Keratinocyte (primary cell): Measurements from ENCODE around the gene ECSCR. TPM values are rescaled to one million over a fixed set of nuclear protein-coding genes. Genes with fewer than 3 reads are reported as not detected.

ENCODE experiments used
- DNase-seq: peaks from one replicate; pipeline ENCODE4 v3.0.0-alpha.2; 2011; ENCODE audit warnings: low read depth, missing footprints, low spot score
- FAIRE-seq: peaks from 2 replicates; lab custom pipeline; 2011; peaks lifted over from hg19 to GRCh38; lab: Jason Lieb, UNC
- H2AFZ ChIP-seq: 2 replicates; pipeline ENCODE4 v1.6.0; 2012; ENCODE audit warnings: low read length, control low read depth, inconsistent platforms; ENCODE audit not compliant: control insufficient read depth
- H3K27ac ChIP-seq: 2 replicates; pipeline ENCODE4 v1.5.1; 2011; ENCODE audit warnings: low read length; ENCODE audit not compliant: control insufficient read depth, insufficient read depth
- H3K27me3 ChIP-seq: 3 replicates; pipeline ENCODE4 v1.6.0; 2011; ENCODE audit warnings: low read length; ENCODE audit not compliant: control insufficient read depth, insufficient read depth; ENCODE audit errors: extremely low read depth
- H3K36me3 ChIP-seq, 2 experiments: 2 replicates in 1 of 2; 3 replicates in 1 of 2; pipeline ENCODE4 v1.5.1; 2011; ENCODE audit warnings: low read length in 2 of 2, mild to moderate bottlenecking in 1 of 2; ENCODE audit not compliant: control insufficient read depth in 2 of 2, insufficient read depth in 2 of 2; ENCODE audit errors: extremely low read depth in 1 of 2
- H3K4me1 ChIP-seq: 3 replicates; pipeline ENCODE4 v1.5.1; 2011; ENCODE audit warnings: low read length; ENCODE audit not compliant: control insufficient read depth, insufficient read depth; ENCODE audit errors: extremely low read depth
- H3K4me2 ChIP-seq: 3 replicates; pipeline ENCODE4 v1.6.0; 2011; ENCODE audit warnings: low read depth, low read length; ENCODE audit not compliant: control insufficient read depth, insufficient read depth; ENCODE audit errors: extremely low read depth
- H3K4me3 ChIP-seq, 3 experiments: fragments of 200-600 bp in 1 of 3; sonication (generic) in 1 of 3; 2 replicates in 2 of 3; 3 replicates in 1 of 3; pipeline ENCODE4 v1.5.1; 2011 to 2016; ENCODE audit warnings: low read length in 3 of 3, mild to moderate bottlenecking in 3 of 3, control low read depth in 2 of 3, inconsistent platforms in 1 of 3, low read depth in 1 of 3, mixed read lengths in 1 of 3, mixed run types in 1 of 3, moderate library complexity in 1 of 3; ENCODE audit not compliant: control insufficient read depth in 2 of 3, insufficient read depth in 2 of 3; ENCODE audit errors: extremely low read depth in 1 of 3
- H3K79me2 ChIP-seq: 2 replicates; pipeline ENCODE4 v1.6.0; 2012; ENCODE audit warnings: low read length; ENCODE audit not compliant: control insufficient read depth, insufficient read depth
- H3K9ac ChIP-seq: 3 replicates; pipeline ENCODE4 v1.6.0; 2011; ENCODE audit warnings: low read length; ENCODE audit not compliant: control insufficient read depth, insufficient read depth; ENCODE audit errors: extremely low read depth
- H3K9me1 ChIP-seq: 3 replicates; pipeline ENCODE4 v1.6.0; 2011; ENCODE audit warnings: low read length; ENCODE audit not compliant: control insufficient read depth, insufficient read depth; ENCODE audit errors: extremely low read depth
- H3K9me3 ChIP-seq: 2 replicates; pipeline ENCODE4 v1.5.1; 2012; ENCODE audit warnings: low read depth, low read length; ENCODE audit not compliant: control insufficient read depth
- H4K20me1 ChIP-seq: 3 replicates; pipeline ENCODE4 v1.6.0; 2011; ENCODE audit warnings: low read length; ENCODE audit not compliant: control insufficient read depth, insufficient read depth; ENCODE audit errors: extremely low read depth
- CTCF ChIP-seq, 3 experiments: IDR thresholded peaks in 1 of 3; conservative IDR thresholded peaks in 1 of 3; optimal IDR thresholded peaks in 1 of 3; 2 replicates in 2 of 3; 3 replicates in 1 of 3; pipeline versions ENCODE3 to v1.5.1; 2011; ENCODE audit warnings: low read length in 3 of 3, mild to moderate bottlenecking in 3 of 3, moderate library complexity in 2 of 3, control low read depth in 1 of 3, inconsistent platforms in 1 of 3; ENCODE audit not compliant: insufficient read depth in 2 of 3; ENCODE audit errors: extremely low read depth in 1 of 3
- EZH2 ChIP-seq: IDR thresholded peaks from one replicate; pipeline ENCODE4 v1.6.1; 2012; ENCODE audit warnings: inconsistent platforms, mild to moderate bottlenecking, low read length, moderate library complexity
- dilution Hi-C: fragments of 300-500 bp; cut with MboI; formaldehyde crosslinking; loops from one replicate; pipeline ENCODE4 v1.7.0; 2020; ENCODE audit warnings: low sequenced_read_pairs; ENCODE audit not compliant: extremely low pct_ligation_motif_present
- polyA plus RNA-seq, 5 experiments: library from polyadenylated mRNA; depleted of rRNA in 3 of 5; stranded (reverse) in 3 of 5; stranded (forward) in 1 of 5; unstranded in 1 of 5; fragments of >200 nt; gene quantifications; 1 replicate in 1 of 5; 2 replicates in 3 of 5; 3 replicates in 1 of 5; pipeline versions ENCODE4 v1.2.1 to v1.2.3, GENCODE V29; 2011 to 2012; ENCODE audit warnings: missing spikeins in 2 of 5, low read depth in 1 of 5, low replicate concordance in 1 of 5

The ECSCR gene
- polyA plus RNA-seq, 1 donor (not counting 4 experiments of a cell fraction or from before 2014, with no cell fraction given), result not detected

- Histone ChIP-seq H4K20me1 (no peaks in the 10 kb centered on the region), H3K27ac (peak overlapping the region; percentile 84)
Observed at GRCh38 chr5:139415221-139415861, 47.2 kb downstream of the ECSCR start.

GRCh38 chr5:139414581-139415130 is 47.9 kb downstream of the ECSCR start:
- FAIRE-seq, result peak; percentile 55
- Histone ChIP-seq H3K9me3 (no peaks in the 10 kb centered on the region), H4K20me1 (no peaks in the 10 kb centered on the region), H3K79me2 (no peaks in the 10 kb centered on the region), H3K27ac (peak overlapping the region; percentile 84), H3K36me3 (peaks cover 0 to 2% of the 10 kb centered on the region in 2 experiments), H3K4me1 (peaks cover 34% of the 10 kb centered on the region), H3K27me3 (no peaks in the 10 kb centered on the region), H3K4me2 (peak overlapping the region; percentile 23), H3K9me1 (no peaks in the 10 kb centered on the region), H3K9ac (peak overlapping the region; percentile 31), H3K4me3 (no peak overlapping the region), H2AFZ (peak overlapping the region; percentile 29)
- DNase-seq, result no peak
- no peak for TF ChIP-seq EZH2
- TF ChIP-seq CTCF (optimal IDR thresholded peaks at IDR 0.05 in 1 of 3, IDR thresholded peaks at IDR 0.05 in 1 of 3, conservative IDR thresholded peaks at IDR 0.05 in 1 of 3; ENCODE audit: extremely low read depth in 1 of 3, insufficient read depth in 2 of 3, low read length in 3 of 3), result no peak
- dilution Hi-C loops, result no loop called here

More at GRCh38 chr5:139415221-139415861, 47.2 kb downstream of the ECSCR start:
- Histone ChIP-seq H3K79me2 (no peaks in the 10 kb centered on the region), H3K9me3 (no peaks in the 10 kb centered on the region), H3K4me1 (peaks cover 34% of the 10 kb centered on the region), H3K27me3 (no peaks in the 10 kb centered on the region), H3K9ac (no peak overlapping the region), H2AFZ (peak overlapping the region; percentile 38), H3K4me3 (peak overlapping the region in 1 of 3 experiments; percentile 1), H3K36me3 (peaks cover 0 to 2% of the 10 kb centered on the region in 2 experiments), H3K9me1 (no peaks in the 10 kb centered on the region), H3K4me2 (peak overlapping the region; percentile 23)
- DNase-seq (no peak), FAIRE-seq (peak; percentile 98)
- dilution Hi-C loops, result no loop called here
- TF ChIP-seq EZH2 (no peak), CTCF (optimal IDR thresholded peaks at IDR 0.05 in 1 of 3, IDR thresholded peaks at IDR 0.05 in 1 of 3, conservative IDR thresholded peaks at IDR 0.05 in 1 of 3; ENCODE audit: extremely low read depth in 1 of 3, insufficient read depth in 2 of 3, low read length in 3 of 3) (peak in 1 of 3 experiments; percentile 7)
